Measurements from ENCODE around the gene OSTC.

GRCh38 chr4:108649863-108650211 is 562 bp upstream of the OSTC start:
- TF ChIP-seq CTCF (IDR thresholded peaks at IDR 0.05; ENCODE audit: low read length) (no peak; the same call in 1 of the 2 replicates), EZH2 (optimal IDR thresholded peaks at IDR 0.05; ENCODE audit: low read depth, low read length) (no peak), EZH2phosphoT487 (IDR thresholded peaks at IDR 0.05; ENCODE audit: low read length) (no peak)
